Measurements from ENCODE around the gene DYRK4. TPM values are rescaled to one million over a fixed set of nuclear protein-coding genes. Genes with fewer than 3 reads are reported as not detected.

Gene DYRK4
- total and polyA plus RNA-seq, 2 of the 13 experiments (the other 11 are each of a cell fraction or from before 2014, with no cell fraction given) = 29.4 to 40.2 TPM

DNA sequence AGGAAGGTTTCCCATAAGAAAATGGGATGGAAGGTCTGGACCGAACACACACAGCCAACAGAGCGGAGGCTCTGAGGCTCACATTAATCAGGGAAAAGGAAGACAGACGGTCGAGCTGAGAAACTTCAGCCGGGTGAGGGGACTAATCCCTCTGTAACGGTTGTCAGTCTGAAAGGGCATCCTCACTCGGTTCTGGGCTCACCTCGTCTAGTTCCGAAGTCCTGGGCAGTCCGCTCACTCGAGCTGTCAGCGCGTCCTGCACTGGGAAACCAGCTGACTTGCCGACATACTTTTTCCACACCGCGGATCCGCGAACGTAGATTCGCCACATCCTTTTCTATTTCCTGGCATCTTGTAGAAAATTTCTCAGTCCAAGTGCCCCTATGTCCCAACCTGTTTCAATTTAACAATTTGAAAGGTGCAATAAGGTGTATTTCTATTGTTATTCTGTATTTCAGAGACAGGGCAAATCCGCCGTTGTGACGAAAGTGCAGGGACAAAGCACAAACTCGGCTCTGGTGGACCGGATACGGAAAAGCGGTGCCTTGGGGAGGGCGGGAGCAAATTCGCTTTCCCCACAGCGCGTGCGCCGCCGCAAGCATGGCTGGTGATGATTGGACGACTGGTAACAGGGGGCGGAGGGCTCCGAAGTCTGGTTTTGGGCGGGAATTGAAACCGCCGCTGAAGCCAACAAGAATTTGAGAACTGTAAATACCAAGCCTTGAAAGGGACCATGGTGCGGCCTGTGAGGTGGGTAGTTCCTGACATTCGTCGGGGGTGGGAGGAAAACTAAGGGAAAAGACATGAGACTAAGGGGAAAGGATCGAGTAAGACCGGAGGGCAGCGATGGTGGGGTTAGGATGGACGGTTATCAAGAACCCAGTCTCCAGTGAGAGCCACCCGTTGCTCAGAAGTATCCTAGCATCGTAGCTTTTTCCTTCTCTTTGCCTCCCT, 23.5 kb upstream of the DYRK4 start, which contains the start of gene RAD51AP1 (continued):
- TF ChIP-seq THAP9 (CRISPR knock-in tag; IDR thresholded peaks at IDR 0.05; ENCODE audit: borderline replicate concordance) (peak; percentile 51; the same call in 1 of the 2 replicates), KIAA2018 (CRISPR knock-in tag; IDR thresholded peaks at IDR 0.05; ENCODE audit: borderline replicate concordance) (no peak), ARNT (IDR thresholded peaks at IDR 0.05) (no peak), POLR2A (IDR thresholded peaks at IDR 0.05; ENCODE audit: insufficient read depth in 1 of 2, low read depth in 2 of 2, low read length in 2 of 2) (peak in 1 of 2 experiments; percentile 75; a peak in 2 of 4 replicates), ZEB1 (IDR thresholded peaks at IDR 0.05; ENCODE audit: insufficient replicate concordance, low read depth) (no peak), NCOR1 (IDR thresholded peaks at IDR 0.05; ENCODE audit: borderline replicate concordance, low read length) (peak; percentile 82; the same call in 1 of the 2 replicates), NFKB2 (CRISPR knock-in tag; IDR thresholded peaks at IDR 0.05; ENCODE audit: borderline replicate concordance) (no peak; the same call in 1 of the 2 replicates), U2AF1 (optimal IDR thresholded peaks at IDR 0.05; ENCODE audit: low read depth, low read length) (peak; percentile 66), BRF2 (CRISPR knock-in tag; IDR thresholded peaks at IDR 0.05) (no peak)
- TF ChIP-seq, protein P1, sequence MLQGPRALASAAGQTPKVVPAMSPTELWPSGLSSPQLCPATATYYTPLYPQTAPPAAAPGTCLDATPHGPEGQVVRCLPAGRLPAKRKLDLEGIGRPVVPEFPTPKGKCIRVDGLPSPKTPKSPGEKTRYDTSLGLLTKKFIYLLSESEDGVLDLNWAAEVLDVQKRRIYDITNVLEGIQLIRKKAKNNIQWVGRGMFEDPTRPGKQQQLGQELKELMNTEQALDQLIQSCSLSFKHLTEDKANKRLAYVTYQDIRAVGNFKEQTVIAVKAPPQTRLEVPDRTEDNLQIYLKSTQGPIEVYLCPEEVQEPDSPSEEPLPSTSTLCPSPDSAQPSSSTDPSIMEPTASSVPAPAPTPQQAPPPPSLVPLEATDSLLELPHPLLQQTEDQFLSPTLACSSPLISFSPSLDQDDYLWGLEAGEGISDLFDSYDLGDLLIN (CRISPR knock-in tag; IDR thresholded peaks at IDR 0.05; ENCODE audit: borderline replicate concordance) = no peak
